Body of pancreas (tissue), 4 donors: ENCODE measurements around the gene TOM1L2.

Experiments used
- POLR2A ChIP-seq, 3 donors: fragments of 450-650 bp; IDR thresholded peaks; one replicate each; pipeline ENCODE4 v1.6.1; 2016; ENCODE audit warnings: antibody characterized with exemption in 3 of 3, mild to moderate bottlenecking in 2 of 3
- TF ChIP-seq, protein P1 (sequence below), 7 experiments: fragments of 450-650 bp in 4 of 7; fragments of 200-600 bp in 3 of 7; sonication (generic) in 3 of 7; IDR thresholded peaks; one replicate each; pipeline ENCODE4 v1.5.1; 2016 to 2019; ENCODE audit warnings: antibody characterized with exemption in 7 of 7

DNA sequence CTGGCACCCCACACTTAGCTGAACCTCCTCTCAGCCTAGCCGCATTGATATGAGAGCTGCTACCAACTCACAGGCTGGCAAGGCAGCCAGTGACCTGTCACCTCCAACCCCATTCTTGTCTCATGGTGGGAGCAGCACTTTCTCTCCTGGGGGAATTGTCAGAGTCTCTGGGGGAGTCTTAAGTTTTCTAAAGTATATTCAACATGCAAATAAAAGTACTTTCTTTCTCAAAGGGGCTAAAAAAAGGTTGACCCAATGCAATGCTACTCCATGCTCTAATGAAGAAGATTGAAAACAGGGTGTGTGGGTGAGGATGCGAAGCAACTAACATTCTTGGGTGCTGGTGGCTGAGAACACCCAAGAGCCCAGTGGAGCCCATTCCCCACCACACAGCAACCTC, 82.3 kb downstream of the TOM1L2 start:
- TF ChIP-seq, protein P1, sequence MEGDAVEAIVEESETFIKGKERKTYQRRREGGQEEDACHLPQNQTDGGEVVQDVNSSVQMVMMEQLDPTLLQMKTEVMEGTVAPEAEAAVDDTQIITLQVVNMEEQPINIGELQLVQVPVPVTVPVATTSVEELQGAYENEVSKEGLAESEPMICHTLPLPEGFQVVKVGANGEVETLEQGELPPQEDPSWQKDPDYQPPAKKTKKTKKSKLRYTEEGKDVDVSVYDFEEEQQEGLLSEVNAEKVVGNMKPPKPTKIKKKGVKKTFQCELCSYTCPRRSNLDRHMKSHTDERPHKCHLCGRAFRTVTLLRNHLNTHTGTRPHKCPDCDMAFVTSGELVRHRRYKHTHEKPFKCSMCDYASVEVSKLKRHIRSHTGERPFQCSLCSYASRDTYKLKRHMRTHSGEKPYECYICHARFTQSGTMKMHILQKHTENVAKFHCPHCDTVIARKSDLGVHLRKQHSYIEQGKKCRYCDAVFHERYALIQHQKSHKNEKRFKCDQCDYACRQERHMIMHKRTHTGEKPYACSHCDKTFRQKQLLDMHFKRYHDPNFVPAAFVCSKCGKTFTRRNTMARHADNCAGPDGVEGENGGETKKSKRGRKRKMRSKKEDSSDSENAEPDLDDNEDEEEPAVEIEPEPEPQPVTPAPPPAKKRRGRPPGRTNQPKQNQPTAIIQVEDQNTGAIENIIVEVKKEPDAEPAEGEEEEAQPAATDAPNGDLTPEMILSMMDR (IDR thresholded peaks at IDR 0.05) = no peak
- TF ChIP-seq POLR2A (IDR thresholded peaks at IDR 0.05) = no peak
